Activated naive CD4-positive, alpha-beta T cell treated with anti-CD3 and anti-CD28 coated beads, Interleukin-2, amount 10 ng/mL, durations not matched to agents 7 days and 5 days (primary cell): ENCODE measurements around the gene CD55.
A peak's percentile ranks its signal among the peaks of the same experiment; 100 is the strongest.

ENCODE experiments used
- CTCF ChIA-PET: fragments of 350-600 bp; sonication (Branson Sonifier 250); formaldehyde crosslinking; loops from one replicate; lab custom pipeline; 2021; ENCODE audit warnings: antibody characterized with exemption; lab: Charles Lee
- DNase-seq: peaks from one replicate; pipeline ENCODE4 v3.0.0-alpha.2; 2020
- H3K27ac Mint-ChIP-seq: one replicate; pipeline ENCODE4 v1.8.0; 2021; ENCODE audit warnings: mild to moderate bottlenecking, moderate library complexity, mixed read lengths
- H3K27me3 Mint-ChIP-seq: one replicate; pipeline ENCODE4 v1.8.0; 2021; ENCODE audit warnings: mild to moderate bottlenecking, mixed read lengths
- H3K36me3 Mint-ChIP-seq: one replicate; pipeline ENCODE4 v1.8.0; 2021; ENCODE audit warnings: mixed read lengths
- H3K4me1 Mint-ChIP-seq: one replicate; pipeline ENCODE4 v1.8.0; 2021; ENCODE audit warnings: mixed read lengths
- H3K4me3 Mint-ChIP-seq: one replicate; pipeline ENCODE4 v1.8.0; 2021; ENCODE audit warnings: mild to moderate bottlenecking, moderate library complexity, mixed read lengths
- H3K9me3 Mint-ChIP-seq: one replicate; pipeline ENCODE4 v1.8.0; 2021; ENCODE audit warnings: mixed read lengths

Gene CD55

GRCh38 chr1:207330011-207330710 lies 8.7 kb downstream of the CD55 start:
- Mint-ChIP-seq H3K4me3 (no peak overlapping the region), H3K9me3 (peaks cover 17% of the 10 kb centered on the region), H3K4me1 (peaks cover 80% of the 10 kb centered on the region), H3K36me3 (peaks cover 87% of the 10 kb centered on the region), H3K27me3 (no peaks in the 10 kb centered on the region), H3K27ac (peak overlapping the region; percentile 11)
- DNase-seq = no peak
- CTCF ChIA-PET = interaction anchor here (1.2 kb wide), 1 partner anchor 8 kb away, joined by 5 read pairs; the partner anchor contains the start of gene CD55

GRCh38 chr1:207331354-207332313 lies 10.2 kb downstream of the CD55 start:
- H3K4me1 Mint-ChIP-seq = peaks cover 85% of the 10 kb centered on the region
- no peak overlapping the region for H3K27ac Mint-ChIP-seq
- peaks cover 83% of the 10 kb centered on the region for H3K36me3 Mint-ChIP-seq
- DNase-seq = no peak
- peaks cover 17% of the 10 kb centered on the region for H3K9me3 Mint-ChIP-seq
- CTCF ChIA-PET = interaction anchor here (1.2 kb wide), 1 partner anchor 10 kb away, joined by 5 read pairs; the partner anchor contains the start of gene CD55
- no peaks in the 10 kb centered on the region for H3K27me3 Mint-ChIP-seq
- H3K4me3 Mint-ChIP-seq = no peak overlapping the region

GRCh38 chr1:207333009-207333600 lies 11.6 kb downstream of the CD55 start:
- no peak for DNase-seq
- H3K27ac Mint-ChIP-seq = peak overlapping the region; percentile 95
- no peaks in the 10 kb centered on the region for H3K27me3 Mint-ChIP-seq
- H3K4me1 Mint-ChIP-seq = peaks cover 87% of the 10 kb centered on the region
- CTCF ChIA-PET = interaction anchor here (0.9 to 1.6 kb wide), 2 partner anchors 11 to 72 kb away, joined by 4 to 5 read pairs; partner anchors contain the start of gene CD55
- H3K36me3 Mint-ChIP-seq = peaks cover 82% of the 10 kb centered on the region
- peaks cover 17% of the 10 kb centered on the region for H3K9me3 Mint-ChIP-seq
- H3K4me3 Mint-ChIP-seq = no peak overlapping the region

GRCh38 chr1:207333620-207334019 lies 12.1 kb downstream of the CD55 start:
- H3K4me3 Mint-ChIP-seq = peak overlapping the region; percentile 27
- CTCF ChIA-PET = interaction anchor here (0.9 to 1.6 kb wide), 2 partner anchors 12 to 71 kb away, joined by 4 to 5 read pairs; partner anchors contain the start of gene CD55
- H3K4me1 Mint-ChIP-seq = peaks cover 86% of the 10 kb centered on the region
- peak overlapping the region; percentile 95 for H3K27ac Mint-ChIP-seq
- H3K36me3 Mint-ChIP-seq = peaks cover 80% of the 10 kb centered on the region
- DNase-seq = no peak
- H3K9me3 Mint-ChIP-seq = peaks cover 17% of the 10 kb centered on the region
- no peaks in the 10 kb centered on the region for H3K27me3 Mint-ChIP-seq

- Mint-ChIP-seq H3K36me3 (peaks cover 78% of the 10 kb centered on the region), H3K4me3 (peak overlapping the region; percentile 8), H3K9me3 (peaks cover 17% of the 10 kb centered on the region), H3K27ac (peak overlapping the region; percentile 95), H3K27me3 (no peaks in the 10 kb centered on the region), H3K4me1 (peaks cover 81% of the 10 kb centered on the region)
- DNase-seq = no peak
- CTCF ChIA-PET = interaction anchor here (1.1 kb wide), 1 partner anchor 70 kb away, joined by 7 read pairs; no protein-coding TSS in a partner anchor
These were observed 12.9 kb downstream of the CD55 start for GRCh38 chr1:207334337-207334736.

- CTCF ChIA-PET = interaction anchor here (1.1 to 2.7 kb wide), 5 partner anchors 11 to 252 kb away, joined by 3 to 16 read pairs (median 3); partner anchors contain the start of gene CD55
- no peak for DNase-seq
- H3K27ac Mint-ChIP-seq = peak overlapping the region; percentile 95
- peaks cover 17% of the 10 kb centered on the region for H3K9me3 Mint-ChIP-seq
- H3K36me3 Mint-ChIP-seq = peaks cover 77% of the 10 kb centered on the region
- peaks cover 79% of the 10 kb centered on the region for H3K4me1 Mint-ChIP-seq
- no peaks in the 10 kb centered on the region for H3K27me3 Mint-ChIP-seq
- peak overlapping the region; percentile 53 for H3K4me3 Mint-ChIP-seq
These were observed 13.7 kb downstream of the CD55 start for GRCh38 chr1:207335138-207335537.

GRCh38 chr1:207335695-207336363 lies 14.4 kb downstream of the CD55 start:
- H3K4me1 Mint-ChIP-seq = peaks cover 78% of the 10 kb centered on the region

GRCh38 chr1:207336559-207337467 lies 15.3 kb downstream of the CD55 start:
- peak overlapping the region; percentile 95 for H3K27ac Mint-ChIP-seq
- H3K27me3 Mint-ChIP-seq = no peaks in the 10 kb centered on the region
- H3K9me3 Mint-ChIP-seq = peaks cover 19% of the 10 kb centered on the region
- peaks cover 80% of the 10 kb centered on the region for H3K36me3 Mint-ChIP-seq
- peak; percentile 67 for DNase-seq
- peak overlapping the region; percentile 40 for H3K4me3 Mint-ChIP-seq
- CTCF ChIA-PET = interaction anchor here (0.8 to 2.7 kb wide), 6 partner anchors 9 to 247 kb away, joined by 3 to 16 read pairs (median 4); partner anchors contain the start of gene CD55
- H3K4me1 Mint-ChIP-seq = peaks cover 82% of the 10 kb centered on the region

More at GRCh38 chr1:207335695-207336363, 14.4 kb downstream of the CD55 start:
- peak; percentile 46 for DNase-seq
- CTCF ChIA-PET = interaction anchor here (0.9 to 2.7 kb wide), 6 partner anchors 10 to 253 kb away, joined by 3 to 16 read pairs (median 3); partner anchors contain the start of gene CD55
- H3K4me3 Mint-ChIP-seq = peak overlapping the region; percentile 40
- H3K27me3 Mint-ChIP-seq = no peaks in the 10 kb centered on the region
- H3K9me3 Mint-ChIP-seq = peaks cover 17% of the 10 kb centered on the region
- H3K27ac Mint-ChIP-seq = peak overlapping the region; percentile 95
- peaks cover 78% of the 10 kb centered on the region for H3K36me3 Mint-ChIP-seq

- no peaks in the 10 kb centered on the region for H3K27me3 Mint-ChIP-seq
- CTCF ChIA-PET = no interaction called here
- H3K9me3 Mint-ChIP-seq = peaks cover 5% of the 10 kb centered on the region
- no peak overlapping the region for H3K4me3 Mint-ChIP-seq
- peaks cover 92% of the 10 kb centered on the region for H3K36me3 Mint-ChIP-seq
- peaks cover 87% of the 10 kb centered on the region for H3K4me1 Mint-ChIP-seq
- DNase-seq = no peak
- no peak overlapping the region for H3K27ac Mint-ChIP-seq
These were observed 20.9 kb downstream of the CD55 start for GRCh38 chr1:207342332-207342731.

GRCh38 chr1:207343675-207344074 lies 22.2 kb downstream of the CD55 start:
- CTCF ChIA-PET = interaction anchor here (1.5 kb wide), 1 partner anchor 22 kb away, joined by 3 read pairs; the partner anchor contains the start of gene CD55
- H3K4me3 Mint-ChIP-seq = no peak overlapping the region
- peaks cover 79% of the 10 kb centered on the region for H3K4me1 Mint-ChIP-seq
- DNase-seq = no peak
- H3K27me3 Mint-ChIP-seq = no peaks in the 10 kb centered on the region
- H3K36me3 Mint-ChIP-seq = peaks cover 95% of the 10 kb centered on the region
- peaks cover 7% of the 10 kb centered on the region for H3K9me3 Mint-ChIP-seq
- H3K27ac Mint-ChIP-seq = no peak overlapping the region

GRCh38 chr1:207344221-207344620 lies 22.7 kb downstream of the CD55 start:
- H3K27me3 Mint-ChIP-seq = no peaks in the 10 kb centered on the region
- H3K9me3 Mint-ChIP-seq = peaks cover 8% of the 10 kb centered on the region
- H3K27ac Mint-ChIP-seq = peak overlapping the region; percentile 75
- peaks cover 96% of the 10 kb centered on the region for H3K36me3 Mint-ChIP-seq
- peaks cover 78% of the 10 kb centered on the region for H3K4me1 Mint-ChIP-seq
- CTCF ChIA-PET = interaction anchor here (1.5 kb wide), 1 partner anchor 23 kb away, joined by 3 read pairs; the partner anchor contains the start of gene CD55
- H3K4me3 Mint-ChIP-seq = peak overlapping the region; percentile 24
- DNase-seq = no peak
